ENCODE results near the gene PPP1R12A.

DNA sequence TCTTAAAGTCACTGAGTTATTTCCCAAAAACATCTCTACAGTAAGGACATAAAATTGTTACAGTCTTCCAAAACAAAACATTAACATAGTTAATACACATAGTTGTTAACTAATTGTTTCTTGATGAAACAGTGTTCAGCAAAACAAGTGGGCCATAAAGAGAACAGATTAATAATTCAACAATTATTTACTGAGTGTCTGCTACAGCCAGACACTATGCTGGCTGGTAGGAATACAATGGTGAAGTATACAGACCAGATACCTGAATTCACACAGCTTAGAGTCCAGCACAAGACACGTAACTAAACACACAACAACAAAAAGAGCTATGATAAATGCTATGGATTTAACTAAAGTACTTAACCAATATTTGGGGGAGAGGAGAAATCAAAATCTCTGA is 47.0 kb downstream of the PPP1R12A start:
- TF ChIP-seq, protein P1, sequence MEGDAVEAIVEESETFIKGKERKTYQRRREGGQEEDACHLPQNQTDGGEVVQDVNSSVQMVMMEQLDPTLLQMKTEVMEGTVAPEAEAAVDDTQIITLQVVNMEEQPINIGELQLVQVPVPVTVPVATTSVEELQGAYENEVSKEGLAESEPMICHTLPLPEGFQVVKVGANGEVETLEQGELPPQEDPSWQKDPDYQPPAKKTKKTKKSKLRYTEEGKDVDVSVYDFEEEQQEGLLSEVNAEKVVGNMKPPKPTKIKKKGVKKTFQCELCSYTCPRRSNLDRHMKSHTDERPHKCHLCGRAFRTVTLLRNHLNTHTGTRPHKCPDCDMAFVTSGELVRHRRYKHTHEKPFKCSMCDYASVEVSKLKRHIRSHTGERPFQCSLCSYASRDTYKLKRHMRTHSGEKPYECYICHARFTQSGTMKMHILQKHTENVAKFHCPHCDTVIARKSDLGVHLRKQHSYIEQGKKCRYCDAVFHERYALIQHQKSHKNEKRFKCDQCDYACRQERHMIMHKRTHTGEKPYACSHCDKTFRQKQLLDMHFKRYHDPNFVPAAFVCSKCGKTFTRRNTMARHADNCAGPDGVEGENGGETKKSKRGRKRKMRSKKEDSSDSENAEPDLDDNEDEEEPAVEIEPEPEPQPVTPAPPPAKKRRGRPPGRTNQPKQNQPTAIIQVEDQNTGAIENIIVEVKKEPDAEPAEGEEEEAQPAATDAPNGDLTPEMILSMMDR (IDR thresholded peaks at IDR 0.05) = no peak
- TF ChIP-seq POLR2A (IDR thresholded peaks at IDR 0.05) = no peak
